H1 (cell line): ENCODE data around the gene ZNF396. TPM values are rescaled to one million over a fixed set of nuclear protein-coding genes. Genes with fewer than 3 reads are reported as not detected.
A peak's percentile ranks its signal among the peaks of the same experiment; 100 is the strongest.

Experiments used
- CTCF ChIA-PET: fragments of 300-600 bp; sonication (Branson Sonifier 250); formaldehyde crosslinking; loops from one replicate; lab custom pipeline; 2021; ENCODE audit not compliant: partially characterized antibody; lab: Charles Lee
- POLR2A ChIA-PET: fragments of 300-600 bp; sonication (Branson Sonifier 250); formaldehyde crosslinking; loops from one replicate; lab custom pipeline; 2021; ENCODE audit warnings: inconsistent platforms; ENCODE audit not compliant: partially characterized antibody; lab: Charles Lee
- DNase-seq, 2 experiments: peaks; one replicate each; pipeline versions ENCODE4 v3.0.0 to v3.0.0-alpha.2; 2010 to 2022; ENCODE audit warnings: low spot score in 2 of 2, low read depth in 1 of 2, mixed read lengths in 1 of 2
- FAIRE-seq: peaks from 2 replicates; lab custom pipeline; 2011; peaks lifted over from hg19 to GRCh38; lab: Jason Lieb, UNC
- H2AFZ ChIP-seq: 2 replicates; pipeline ENCODE4 v1.8.1; 2012; ENCODE audit warnings: low read length, inconsistent platforms
- H2AK5ac ChIP-seq: 2 replicates; pipeline ENCODE4 v1.6.1; 2013; ENCODE audit warnings: low read depth, low read length
- H2BK120ac ChIP-seq: replicated peaks from 2 replicates; pipeline ENCODE3; 2013; ENCODE audit warnings: low read depth, low read length, inconsistent platforms
- H2BK12ac ChIP-seq: 2 replicates; pipeline ENCODE4 v1.6.1; 2013; ENCODE audit warnings: low read depth, low read length
- H2BK15ac ChIP-seq: 2 replicates; pipeline ENCODE4 v1.6.1; 2013; ENCODE audit warnings: low read length
- H2BK20ac ChIP-seq: 2 replicates; pipeline ENCODE4 v1.6.1; 2013; ENCODE audit warnings: low read length
- H2BK5ac ChIP-seq: 2 replicates; pipeline ENCODE4 v1.6.1; 2013; ENCODE audit warnings: low read depth, low read length
- H3K14ac ChIP-seq: 2 replicates; pipeline ENCODE4 v1.6.1; 2013; ENCODE audit warnings: inconsistent platforms; ENCODE audit not compliant: insufficient read length
- H3K18ac ChIP-seq: 2 replicates; pipeline ENCODE4 v1.6.1; 2013; ENCODE audit warnings: low read length; ENCODE audit errors: extremely low read depth
- H3K23ac ChIP-seq: 2 replicates; pipeline ENCODE4 v1.6.1; 2013; ENCODE audit warnings: inconsistent platforms; ENCODE audit not compliant: insufficient read length
- H3K23me2 ChIP-seq: 2 replicates; pipeline ENCODE4 v1.6.1; 2013; ENCODE audit warnings: low read depth, low read length
- H3K27ac ChIP-seq: 2 replicates; pipeline ENCODE4 v1.6.1; 2011; ENCODE audit warnings: low read depth, low read length, inconsistent platforms
- H3K27me3 ChIP-seq, 4 experiments: replicated peaks in 1 of 4; 1 replicate in 1 of 4; 2 replicates in 3 of 4; pipeline versions ENCODE4 v1.6.1 to v1.8.1; 2011 to 2013; ENCODE audit warnings: low read length in 3 of 4, mild to moderate bottlenecking in 3 of 4, inconsistent platforms in 2 of 4, mixed read lengths in 2 of 4, moderate library complexity in 1 of 4; ENCODE audit not compliant: control insufficient read depth in 3 of 4, insufficient read depth in 3 of 4; ENCODE audit errors: extremely low read depth in 1 of 4
- H3K36me3 ChIP-seq, 4 experiments: 2 replicates each; pipeline versions ENCODE4 v1.6.1 to v1.8.1; 2011 to 2013; ENCODE audit warnings: mild to moderate bottlenecking in 4 of 4, low read length in 3 of 4, moderate library complexity in 2 of 4, control low read depth in 1 of 4, inconsistent platforms in 1 of 4; ENCODE audit not compliant: insufficient read depth in 4 of 4, control insufficient read depth in 2 of 4
- H3K4ac ChIP-seq: replicated peaks from 2 replicates; pipeline ENCODE3; 2013; ENCODE audit warnings: low read length, low read depth, mixed read lengths, inconsistent platforms; ENCODE audit not compliant: insufficient read length
- H3K4me1 ChIP-seq, 4 experiments: replicated peaks in 1 of 4; 1 replicate in 1 of 4; 2 replicates in 3 of 4; pipeline versions ENCODE4 v1.6.1 to v1.8.1; 2011 to 2013; ENCODE audit warnings: low read length in 3 of 4, inconsistent platforms in 2 of 4, mixed read lengths in 1 of 4; ENCODE audit not compliant: insufficient read depth in 4 of 4, control insufficient read depth in 3 of 4
- H3K4me2 ChIP-seq, 2 experiments: 2 replicates each; pipeline versions ENCODE4 v1.6.1 to v1.8.1; 2011 to 2013; ENCODE audit warnings: low read depth in 2 of 2, low read length in 2 of 2, control low read depth in 1 of 2, inconsistent platforms in 1 of 2, mild to moderate bottlenecking in 1 of 2; ENCODE audit not compliant: insufficient read depth in 1 of 2
- H3K4me3 ChIP-seq, 4 experiments: fragments of 200-600, 300-600 bp in 1 of 4; sonication (generic), shearing (Covaris generic), sonication (Bioruptor Twin) in 1 of 4; 2 replicates each; pipeline versions ENCODE4 v1.5.1 to v1.8.1; 2011 to 2016; ENCODE audit warnings: low read length in 4 of 4, low read depth in 3 of 4, control low read depth in 2 of 4, inconsistent platforms in 2 of 4, mild to moderate bottlenecking in 2 of 4, mixed read lengths in 1 of 4, moderate library complexity in 1 of 4; ENCODE audit not compliant: insufficient read depth in 2 of 4; ENCODE audit errors: extremely low read depth in 1 of 4
- H3K56ac ChIP-seq: replicated peaks from 2 replicates; pipeline ENCODE3; 2013; ENCODE audit warnings: low read depth, mild to moderate bottlenecking, mixed read lengths, low read length, inconsistent platforms; ENCODE audit not compliant: insufficient read length
- H3K79me1 ChIP-seq: 2 replicates; pipeline ENCODE4 v1.6.1; 2013; ENCODE audit warnings: low read depth, low read length, control low read depth
- H3K79me2 ChIP-seq, 2 experiments: 2 replicates each; pipeline versions ENCODE4 v1.6.1 to v1.8.1; 2012 to 2013; ENCODE audit warnings: low read length in 2 of 2, mild to moderate bottlenecking in 2 of 2, inconsistent platforms in 1 of 2; ENCODE audit not compliant: insufficient read depth in 2 of 2, control insufficient read depth in 1 of 2
- H3K9ac ChIP-seq, 4 experiments: replicated peaks in 1 of 4; 1 replicate in 1 of 4; 2 replicates in 3 of 4; pipeline versions ENCODE4 v1.6.1 to v1.8.1; 2011 to 2013; ENCODE audit warnings: low read depth in 3 of 4, low read length in 3 of 4, control low read depth in 2 of 4, mild to moderate bottlenecking in 2 of 4, moderate library complexity in 2 of 4, inconsistent platforms in 1 of 4; ENCODE audit errors: extremely low read depth in 1 of 4
- H3K9me3 ChIP-seq, 2 experiments: 2 replicates each; pipeline versions ENCODE4 v1.6.1 to v1.8.1; 2012 to 2013; ENCODE audit warnings: mild to moderate bottlenecking in 2 of 2, moderate library complexity in 2 of 2, control low read depth in 1 of 2, inconsistent platforms in 1 of 2, low read depth in 1 of 2, low read length in 1 of 2, mixed read lengths in 1 of 2; ENCODE audit not compliant: insufficient read depth in 2 of 2
- H4K20me1 ChIP-seq, 2 experiments: replicated peaks in 1 of 2; 2 replicates each; pipeline versions ENCODE3 to v1.8.1; 2011 to 2013; ENCODE audit warnings: inconsistent platforms in 2 of 2, low read length in 2 of 2, mild to moderate bottlenecking in 1 of 2; ENCODE audit not compliant: insufficient read depth in 2 of 2, control insufficient read depth in 1 of 2
- H4K5ac ChIP-seq: 2 replicates; pipeline ENCODE4 v1.6.1; 2013; ENCODE audit warnings: low read length, low read depth, mixed read lengths, inconsistent platforms; ENCODE audit not compliant: insufficient read length
- H4K8ac ChIP-seq: 2 replicates; pipeline ENCODE4 v1.8.0; 2013; ENCODE audit warnings: mild to moderate bottlenecking, moderate library complexity, low read length, inconsistent platforms; ENCODE audit not compliant: insufficient read depth; ENCODE audit errors: extremely low read depth
- H4K91ac ChIP-seq: replicated peaks from 2 replicates; pipeline ENCODE3; 2013; ENCODE audit warnings: low read length, mixed read lengths, inconsistent platforms; ENCODE audit not compliant: insufficient read length
- CBX5 ChIP-seq: fragments of 300-800, 300-1000 bp; sonication (generic); IDR thresholded peaks from 2 replicates; pipeline ENCODE4 v1.7.1; 2016; ENCODE audit warnings: antibody characterized with exemption, low read length, low read depth
- KDM1A ChIP-seq: fragments of 200-600, 300-600 bp; sonication (generic); IDR thresholded peaks from 2 replicates; pipeline ENCODE4 v1.7.1; 2016; ENCODE audit warnings: mild to moderate bottlenecking, low read length, borderline replicate concordance
- KDM4A ChIP-seq: IDR thresholded peaks from one replicate; pipeline ENCODE4 v1.7.1; 2012; ENCODE audit warnings: low read depth, mild to moderate bottlenecking, moderate library complexity, low read length, inconsistent platforms; ENCODE audit not compliant: severe bottlenecking
- PHF8 ChIP-seq: fragments of 200-600 bp; sonication (generic); conservative IDR thresholded peaks from 2 replicates; pipeline ENCODE4 v1.7.1; 2012; ENCODE audit warnings: low read depth, mild to moderate bottlenecking, inconsistent platforms, low read length, moderate library complexity
- POU5F1 ChIP-seq: IDR thresholded peaks from 2 replicates; pipeline ENCODE4 v1.6.1; 2011; ENCODE audit warnings: low read depth, mild to moderate bottlenecking, low read length, moderate library complexity
- SRF ChIP-seq: IDR thresholded peaks from 2 replicates; pipeline ENCODE4 v1.6.1; 2011; ENCODE audit warnings: mild to moderate bottlenecking, low read depth, low read length, moderate library complexity
- TAF1 ChIP-seq: IDR thresholded peaks from 2 replicates; pipeline ENCODE4 v1.6.1; 2011; ENCODE audit warnings: mild to moderate bottlenecking, low read depth, low read length
- WGBS, 2 experiments: shearing (Covaris generic) in 1 of 2; methylation state at CpG; one replicate each; pipeline versions ENCODE4 v1.1.6 to v1.1.7; 2013 to 2015; ENCODE audit warnings: low lambda C conversion rate in 2 of 2, mixed read lengths in 2 of 2, inconsistent platforms in 1 of 2, low coverage in 1 of 2, missing lambda C conversion rate in 1 of 2; ENCODE audit not compliant: insufficient replicate concordance in 2 of 2, insufficient coverage in 1 of 2, insufficient read length in 1 of 2; ENCODE audit errors: extremely low coverage in 1 of 2, missing lambda C conversion rate in 1 of 2; 5-methylcytosine and 5-hydroxymethylcytosine counted together
- polyA plus RNA-seq, 7 experiments: library from polyadenylated mRNA; depleted of rRNA in 3 of 7; stranded (reverse) in 5 of 7; unstranded in 2 of 7; fragments of >200 nt in 5 of 7; fragments of 200-250 nt in 2 of 7; gene quantifications; 1 replicate in 5 of 7; 2 replicates in 1 of 7; 4 replicates in 1 of 7; pipeline versions ENCODE4 v1.2.1 to v1.2.3, GENCODE V29; 2011 to 2013; ENCODE audit warnings: missing spikeins in 2 of 7, mixed read lengths in 2 of 7
- total RNA-seq: library from RNA; stranded (reverse); fragmentation: NEBNext Ultra II Directional; extraction: Animal tissue kit (Norgen Biotek cat#: 25700); gene quantifications from 2 replicates; pipeline ENCODE4 v1.2.1, GENCODE V29; 2021
- TF ChIP-seq, protein P1 (sequence below): IDR thresholded peaks from 2 replicates; pipeline ENCODE4 v1.6.1; 2012; ENCODE audit warnings: inconsistent platforms
- TF ChIP-seq, protein P2 (sequence below): IDR thresholded peaks from 2 replicates; pipeline ENCODE4 v1.6.1; 2012; ENCODE audit warnings: inconsistent platforms
- TF ChIP-seq, protein P3 (sequence below), 3 experiments: IDR thresholded peaks; 1 replicate in 2 of 3; 2 replicates in 1 of 3; pipeline versions ENCODE4 v1.5.1 to v1.6.1; 2011; ENCODE audit warnings: low read length in 3 of 3, mild to moderate bottlenecking in 3 of 3, inconsistent platforms in 2 of 3, low read depth in 1 of 3, moderate library complexity in 1 of 3; ENCODE audit not compliant: insufficient read depth in 1 of 3; ENCODE audit errors: control extremely low read depth in 1 of 3

Gene ZNF396
- total and polyA plus RNA-seq, 2 of the 8 experiments (the other 6 are each of a cell fraction or from before 2014, with no cell fraction given) = 0.44 to 0.74 TPM

DNA sequence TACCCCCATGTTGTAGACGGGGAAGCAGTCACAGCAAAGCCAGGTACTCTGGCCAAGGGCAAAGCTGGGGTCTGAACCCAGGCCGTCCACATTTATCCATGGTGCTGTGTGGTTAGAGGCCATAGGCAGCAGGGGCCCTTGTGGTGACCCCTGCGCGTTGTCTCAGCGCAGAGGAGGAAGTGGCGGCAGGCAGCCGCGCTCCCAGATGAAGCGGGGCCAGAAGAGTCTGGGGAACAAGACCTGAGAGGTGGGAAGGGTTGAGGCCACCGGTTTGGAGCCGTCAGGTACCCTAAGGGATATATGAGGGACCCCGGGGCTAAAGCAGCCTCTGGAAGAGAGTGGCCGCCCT lies 770 bp downstream of the ZNF396 start:
- H4K91ac ChIP-seq = no peak overlapping the region
- H3K9me3 ChIP-seq = no peaks in the 10 kb centered on the region
- peak overlapping the region in 1 of 4 experiments; percentile 7; a peak in 2 of 7 replicates for H3K9ac ChIP-seq
- peaks cover 0 to 8% (median 4%) of the 10 kb centered on the region in 4 experiments; a peak in 4 of 7 replicates for H3K27me3 ChIP-seq
- POLR2A ChIA-PET = interaction anchor here (1.4 kb wide), 1 partner anchor 10 kb away, joined by 3 read pairs; no protein-coding TSS in a partner anchor
- H3K14ac ChIP-seq = no peak overlapping the region
- H4K20me1 ChIP-seq = no peaks in the 10 kb centered on the region
- peak overlapping the region; percentile 55 to 80 (median 75) for H3K4me3 ChIP-seq
- no peak overlapping the region; the same call in 1 of the 2 replicates for H4K8ac ChIP-seq
- H3K56ac ChIP-seq = no peak overlapping the region
- peaks cover 0 to 3% (median 1%) of the 10 kb centered on the region in 4 experiments; a peak in 3 of 7 replicates for H3K4me1 ChIP-seq
- H2BK12ac ChIP-seq = no peak overlapping the region
- H4K5ac ChIP-seq = no peak overlapping the region
- FAIRE-seq (no peak), DNase-seq (no peak)
- peak overlapping the region; percentile 38; the same call in 1 of the 2 replicates for H3K18ac ChIP-seq
- no peak overlapping the region for H3K23ac ChIP-seq
- H3K27ac ChIP-seq = no peak overlapping the region
- peak overlapping the region; percentile 59 to 74 for H3K4me2 ChIP-seq
- H2AFZ ChIP-seq = peak overlapping the region; percentile 75; the same call in 1 of the 2 replicates
- peaks cover 5% of the 10 kb centered on the region; the same call in 1 of the 2 replicates for H3K23me2 ChIP-seq
- no peak overlapping the region for H2BK15ac ChIP-seq
- H2BK20ac ChIP-seq = no peak overlapping the region
- H3K79me2 ChIP-seq = no peaks in the 10 kb centered on the region
- H2BK5ac ChIP-seq = no peak overlapping the region
- no peak overlapping the region for H3K4ac ChIP-seq
- TF ChIP-seq SRF = no peak
- no peak for TF ChIP-seq POU5F1
- no peak for TF ChIP-seq PHF8
- no peak for TF ChIP-seq KDM1A
- TF ChIP-seq KDM4A = no peak
- TF ChIP-seq, protein P1, sequence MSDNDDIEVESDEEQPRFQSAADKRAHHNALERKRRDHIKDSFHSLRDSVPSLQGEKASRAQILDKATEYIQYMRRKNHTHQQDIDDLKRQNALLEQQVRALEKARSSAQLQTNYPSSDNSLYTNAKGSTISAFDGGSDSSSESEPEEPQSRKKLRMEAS = peak; percentile 49; the same call in 1 of the 2 replicates
- TF ChIP-seq TAF1 = 0 out of 2 replicates have a peak, but pooled peaks have one; percentile 30
- TF ChIP-seq, protein P2, sequence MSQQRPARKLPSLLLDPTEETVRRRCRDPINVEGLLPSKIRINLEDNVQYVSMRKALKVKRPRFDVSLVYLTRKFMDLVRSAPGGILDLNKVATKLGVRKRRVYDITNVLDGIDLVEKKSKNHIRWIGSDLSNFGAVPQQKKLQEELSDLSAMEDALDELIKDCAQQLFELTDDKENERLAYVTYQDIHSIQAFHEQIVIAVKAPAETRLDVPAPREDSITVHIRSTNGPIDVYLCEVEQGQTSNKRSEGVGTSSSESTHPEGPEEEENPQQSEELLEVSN = peak; percentile 70
- TF ChIP-seq, protein P3, sequence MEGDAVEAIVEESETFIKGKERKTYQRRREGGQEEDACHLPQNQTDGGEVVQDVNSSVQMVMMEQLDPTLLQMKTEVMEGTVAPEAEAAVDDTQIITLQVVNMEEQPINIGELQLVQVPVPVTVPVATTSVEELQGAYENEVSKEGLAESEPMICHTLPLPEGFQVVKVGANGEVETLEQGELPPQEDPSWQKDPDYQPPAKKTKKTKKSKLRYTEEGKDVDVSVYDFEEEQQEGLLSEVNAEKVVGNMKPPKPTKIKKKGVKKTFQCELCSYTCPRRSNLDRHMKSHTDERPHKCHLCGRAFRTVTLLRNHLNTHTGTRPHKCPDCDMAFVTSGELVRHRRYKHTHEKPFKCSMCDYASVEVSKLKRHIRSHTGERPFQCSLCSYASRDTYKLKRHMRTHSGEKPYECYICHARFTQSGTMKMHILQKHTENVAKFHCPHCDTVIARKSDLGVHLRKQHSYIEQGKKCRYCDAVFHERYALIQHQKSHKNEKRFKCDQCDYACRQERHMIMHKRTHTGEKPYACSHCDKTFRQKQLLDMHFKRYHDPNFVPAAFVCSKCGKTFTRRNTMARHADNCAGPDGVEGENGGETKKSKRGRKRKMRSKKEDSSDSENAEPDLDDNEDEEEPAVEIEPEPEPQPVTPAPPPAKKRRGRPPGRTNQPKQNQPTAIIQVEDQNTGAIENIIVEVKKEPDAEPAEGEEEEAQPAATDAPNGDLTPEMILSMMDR (IDR thresholded peaks at IDR 0.05; ENCODE audit: control extremely low read depth in 1 of 3, insufficient read depth in 1 of 3, low read depth in 1 of 3, low read length in 3 of 3) = peak in 1 of 3 experiments; percentile 0; a peak in 1 of 4 replicates
- no peak for TF ChIP-seq CBX5
- no peak overlapping the region for H2AK5ac ChIP-seq
- H3K36me3 ChIP-seq = no peaks in the 10 kb centered on the region
- no peak overlapping the region for H2BK120ac ChIP-seq
- H3K79me1 ChIP-seq = no peaks in the 10 kb centered on the region
- CTCF ChIA-PET = no interaction called here
- 14% methylated on average over 13 of the region's 13 CpGs; no CpG with 5 or more reads in 1 of the 2 experiments for WGBS, 2 experiments
